Hepatocyte (in vitro differentiated cells): Measurements from ENCODE around the gene GSX2. TPM values are rescaled to one million over a fixed set of nuclear protein-coding genes. Genes with fewer than 3 reads are reported as not detected.

Experiments used
- DNase-seq: peaks from one replicate; pipeline ENCODE4 v3.0.0-alpha.2; 2016; ENCODE audit warnings: low spot score
- H2AFZ ChIP-seq: fragments of 200-600 bp; sonication (generic); 2 replicates; pipeline ENCODE4 v1.6.0; 2016; ENCODE audit warnings: antibody characterized with exemption, mild to moderate bottlenecking
- H3K27ac ChIP-seq: fragments of 200-600 bp; sonication (generic); 2 replicates; pipeline ENCODE4 v1.5.1; 2016; ENCODE audit warnings: mild to moderate bottlenecking
- H3K27me3 ChIP-seq: fragments of 200-600 bp; sonication (generic); 2 replicates; pipeline ENCODE4 v1.6.1; 2016
- H3K36me3 ChIP-seq: fragments of 200-600 bp; sonication (generic); replicated peaks from 2 replicates; pipeline ENCODE4 v1.5.1; 2016; ENCODE audit warnings: low read depth; ENCODE audit not compliant: insufficient read depth
- H3K4me1 ChIP-seq: fragments of 200-600 bp; sonication (generic); 2 replicates; pipeline ENCODE4 v1.5.1; 2016; ENCODE audit warnings: mild to moderate bottlenecking, moderate library complexity; ENCODE audit not compliant: insufficient read depth
- H3K4me2 ChIP-seq: fragments of 200-600 bp; sonication (generic); 2 replicates; pipeline ENCODE4 v1.6.0; 2016
- H3K4me3 ChIP-seq: fragments of 200-600 bp; sonication (generic); 2 replicates; pipeline ENCODE4 v1.5.1; 2016; ENCODE audit warnings: mild to moderate bottlenecking
- H3K79me2 ChIP-seq: fragments of 200-600 bp; sonication (generic); 2 replicates; pipeline ENCODE4 v1.6.0; 2017; ENCODE audit warnings: mild to moderate bottlenecking
- H3K9me2 ChIP-seq: fragments of 200-600 bp; sonication (generic); replicated peaks from 2 replicates; pipeline ENCODE4 v1.6.0; 2017; ENCODE audit warnings: mild to moderate bottlenecking; ENCODE audit not compliant: insufficient read depth
- H3K9me3 ChIP-seq: fragments of 200-600 bp; sonication (generic); 2 replicates; pipeline ENCODE4 v1.5.1; 2016; ENCODE audit warnings: low read depth, mild to moderate bottlenecking
- H4K20me1 ChIP-seq: fragments of 200-600 bp; sonication (generic); 2 replicates; pipeline ENCODE4 v1.6.0; 2016; ENCODE audit warnings: mild to moderate bottlenecking; ENCODE audit not compliant: insufficient read depth, poor library complexity, severe bottlenecking
- EZH2 ChIP-seq: fragments of 200-600 bp; sonication (generic); IDR thresholded peaks from 2 replicates; pipeline ENCODE4 v1.6.1; 2016; ENCODE audit warnings: antibody characterized with exemption, mild to moderate bottlenecking, borderline replicate concordance
- EZH2phosphoT487 ChIP-seq: fragments of 200-600 bp; sonication (generic); IDR thresholded peaks from one replicate; pipeline ENCODE4 v1.6.1; 2018; ENCODE audit warnings: antibody characterized with exemption, mild to moderate bottlenecking, low read depth, moderate library complexity; ENCODE audit not compliant: unreplicated experiment, severe bottlenecking
- WGBS: methylation state at CpG from one replicate; pipeline ENCODE4 v1.1.6; 2016; ENCODE audit warnings: low lambda C conversion rate; ENCODE audit errors: missing lambda C conversion rate; 5-methylcytosine and 5-hydroxymethylcytosine counted together
- polyA plus RNA-seq: library from polyadenylated mRNA; unstranded; fragments of >200 nt; fragmentation: Nextera tagmentation; extraction: Ambion mirVana; gene quantifications from 2 replicates; pipeline ENCODE4 v1.2.1, GENCODE V29; 2016
- total RNA-seq: library from RNA; depleted of rRNA; stranded (reverse); fragments of >200 nt; gene quantifications from 2 replicates; pipeline ENCODE4 v1.2.3, GENCODE V29; 2014
- TF ChIP-seq, protein P1 (sequence below): fragments of 200-600 bp; sonication (generic); IDR thresholded peaks from 2 replicates; pipeline ENCODE4 v1.5.1; 2016; ENCODE audit warnings: antibody characterized with exemption, mild to moderate bottlenecking; ENCODE audit not compliant: poor library complexity

Gene GSX2
- total and polyA plus RNA-seq, 2 experiments from 2014 or later: not detected

DNA sequence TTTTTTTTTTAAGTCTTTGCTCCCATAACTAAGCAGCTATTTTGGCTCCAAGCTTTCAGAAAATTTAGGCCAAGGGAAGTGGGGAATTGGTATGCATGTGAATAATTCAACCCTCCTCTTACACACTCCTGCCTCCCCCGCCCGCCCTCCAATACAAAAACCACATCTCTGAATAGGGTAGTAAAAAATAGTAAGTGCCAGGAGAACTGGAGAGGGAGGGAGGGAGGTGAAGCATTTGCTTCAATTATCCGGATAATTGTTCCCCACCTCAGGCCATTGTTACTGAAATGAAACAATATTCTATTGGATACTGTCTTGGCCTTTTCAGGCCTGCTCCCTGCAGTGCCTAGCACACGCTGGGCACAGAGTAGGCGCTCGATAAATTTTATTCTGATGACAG is 5.5 kb upstream of the GSX2 start:
- no peaks in the 10 kb centered on the region for H4K20me1 ChIP-seq
- no peak overlapping the region for H3K4me3 ChIP-seq
- H3K27me3 ChIP-seq: peaks cover 76% of the 10 kb centered on the region
- no peaks in the 10 kb centered on the region for H3K36me3 ChIP-seq
- no peak overlapping the region for H2AFZ ChIP-seq
- no peak for DNase-seq
- no peak overlapping the region for H3K4me2 ChIP-seq
- TF ChIP-seq EZH2: no peak
- TF ChIP-seq EZH2phosphoT487: peak; percentile 16
- H3K4me1 ChIP-seq: peaks cover 14% of the 10 kb centered on the region
- no peak overlapping the region for H3K27ac ChIP-seq
- no peaks in the 10 kb centered on the region for H3K9me2 ChIP-seq
- 57% methylated on average over 6 of the region's 6 CpGs for whole genome bisulfite sequencing
- H3K79me2 ChIP-seq: no peaks in the 10 kb centered on the region
- no peaks in the 10 kb centered on the region for H3K9me3 ChIP-seq

GRCh38 chr4:54095110-54095825 is 4.7 kb upstream of the GSX2 start:
- Histone ChIP-seq H3K4me2 (no peak overlapping the region), H2AFZ (no peak overlapping the region)
- 19% methylated on average over 19 of the region's 19 CpGs for WGBS

GRCh38 chr4:54096295-54096962 is 3.5 kb upstream of the GSX2 start:
- H4K20me1 ChIP-seq: no peaks in the 10 kb centered on the region
- H3K4me2 ChIP-seq: no peak overlapping the region
- no peaks in the 10 kb centered on the region for H3K9me3 ChIP-seq
- H3K4me3 ChIP-seq: no peak overlapping the region
- TF ChIP-seq EZH2: peak; percentile 54
- TF ChIP-seq EZH2phosphoT487: no peak
- H3K27me3 ChIP-seq: peaks cover 93% of the 10 kb centered on the region
- DNase-seq: no peak
- H3K27ac ChIP-seq: no peak overlapping the region
- 22% methylated on average over 13 of the region's 13 CpGs for WGBS
- H3K9me2 ChIP-seq: no peaks in the 10 kb centered on the region
- H2AFZ ChIP-seq: no peak overlapping the region
- H3K79me2 ChIP-seq: no peaks in the 10 kb centered on the region
- peaks cover 25% of the 10 kb centered on the region for H3K4me1 ChIP-seq
- H3K36me3 ChIP-seq: no peaks in the 10 kb centered on the region

More at GRCh38 chr4:54095110-54095825, 4.7 kb upstream of the GSX2 start:
- DNase-seq: no peak
- Histone ChIP-seq H3K27me3 (peaks cover 81% of the 10 kb centered on the region), H3K9me3 (no peaks in the 10 kb centered on the region), H4K20me1 (no peaks in the 10 kb centered on the region), H3K79me2 (no peaks in the 10 kb centered on the region), H3K4me1 (peaks cover 22% of the 10 kb centered on the region), H3K4me3 (no peak overlapping the region), H3K27ac (no peak overlapping the region), H3K9me2 (no peaks in the 10 kb centered on the region), H3K36me3 (no peaks in the 10 kb centered on the region)
- TF ChIP-seq, protein P1, sequence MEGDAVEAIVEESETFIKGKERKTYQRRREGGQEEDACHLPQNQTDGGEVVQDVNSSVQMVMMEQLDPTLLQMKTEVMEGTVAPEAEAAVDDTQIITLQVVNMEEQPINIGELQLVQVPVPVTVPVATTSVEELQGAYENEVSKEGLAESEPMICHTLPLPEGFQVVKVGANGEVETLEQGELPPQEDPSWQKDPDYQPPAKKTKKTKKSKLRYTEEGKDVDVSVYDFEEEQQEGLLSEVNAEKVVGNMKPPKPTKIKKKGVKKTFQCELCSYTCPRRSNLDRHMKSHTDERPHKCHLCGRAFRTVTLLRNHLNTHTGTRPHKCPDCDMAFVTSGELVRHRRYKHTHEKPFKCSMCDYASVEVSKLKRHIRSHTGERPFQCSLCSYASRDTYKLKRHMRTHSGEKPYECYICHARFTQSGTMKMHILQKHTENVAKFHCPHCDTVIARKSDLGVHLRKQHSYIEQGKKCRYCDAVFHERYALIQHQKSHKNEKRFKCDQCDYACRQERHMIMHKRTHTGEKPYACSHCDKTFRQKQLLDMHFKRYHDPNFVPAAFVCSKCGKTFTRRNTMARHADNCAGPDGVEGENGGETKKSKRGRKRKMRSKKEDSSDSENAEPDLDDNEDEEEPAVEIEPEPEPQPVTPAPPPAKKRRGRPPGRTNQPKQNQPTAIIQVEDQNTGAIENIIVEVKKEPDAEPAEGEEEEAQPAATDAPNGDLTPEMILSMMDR: no peak
- TF ChIP-seq EZH2phosphoT487 (peak; percentile 4), EZH2 (peak; percentile 27)

- Histone ChIP-seq H3K27me3 (peaks cover 100% of the 10 kb centered on the region), H3K4me1 (peaks cover 22% of the 10 kb centered on the region)
- 54% methylated on average over 6 of the region's 6 CpGs for WGBS
Measured at GRCh38 chr4:54097152-54097551, 2.8 kb upstream of the GSX2 start.

More at GRCh38 chr4:54097152-54097551, 2.8 kb upstream of the GSX2 start:
- Histone ChIP-seq H3K36me3 (no peaks in the 10 kb centered on the region), H3K79me2 (no peaks in the 10 kb centered on the region), H3K9me3 (no peaks in the 10 kb centered on the region), H2AFZ (no peak overlapping the region), H3K9me2 (no peaks in the 10 kb centered on the region), H3K27ac (no peak overlapping the region), H3K4me3 (no peak overlapping the region), H3K4me2 (no peak overlapping the region), H4K20me1 (no peaks in the 10 kb centered on the region)
- TF ChIP-seq, protein P1: no peak
- TF ChIP-seq EZH2: no peak
- no peak for TF ChIP-seq EZH2phosphoT487
- DNase-seq: no peak
